Fibroblast of lung (primary cell): ENCODE measurements around the gene GLRB.

Source experiments
- EZH2 ChIP-seq: IDR thresholded peaks from 2 replicates; pipeline ENCODE4 v1.5.1; 2012; ENCODE audit warnings: low read length, control low read depth, mild to moderate bottlenecking; ENCODE audit errors: missing control alignments
- TF ChIP-seq, protein P1 (sequence below), 2 donors: IDR thresholded peaks in 1 of 2; conservative IDR thresholded peaks in 1 of 2; 1 replicate in 1 of 2; 2 replicates in 1 of 2; pipeline ENCODE4 v1.5.1; 2011 to 2012; ENCODE audit warnings: low read length in 2 of 2, control low read depth in 1 of 2, inconsistent platforms in 1 of 2, low read depth in 1 of 2, mild to moderate bottlenecking in 1 of 2

- TF ChIP-seq, protein P1, sequence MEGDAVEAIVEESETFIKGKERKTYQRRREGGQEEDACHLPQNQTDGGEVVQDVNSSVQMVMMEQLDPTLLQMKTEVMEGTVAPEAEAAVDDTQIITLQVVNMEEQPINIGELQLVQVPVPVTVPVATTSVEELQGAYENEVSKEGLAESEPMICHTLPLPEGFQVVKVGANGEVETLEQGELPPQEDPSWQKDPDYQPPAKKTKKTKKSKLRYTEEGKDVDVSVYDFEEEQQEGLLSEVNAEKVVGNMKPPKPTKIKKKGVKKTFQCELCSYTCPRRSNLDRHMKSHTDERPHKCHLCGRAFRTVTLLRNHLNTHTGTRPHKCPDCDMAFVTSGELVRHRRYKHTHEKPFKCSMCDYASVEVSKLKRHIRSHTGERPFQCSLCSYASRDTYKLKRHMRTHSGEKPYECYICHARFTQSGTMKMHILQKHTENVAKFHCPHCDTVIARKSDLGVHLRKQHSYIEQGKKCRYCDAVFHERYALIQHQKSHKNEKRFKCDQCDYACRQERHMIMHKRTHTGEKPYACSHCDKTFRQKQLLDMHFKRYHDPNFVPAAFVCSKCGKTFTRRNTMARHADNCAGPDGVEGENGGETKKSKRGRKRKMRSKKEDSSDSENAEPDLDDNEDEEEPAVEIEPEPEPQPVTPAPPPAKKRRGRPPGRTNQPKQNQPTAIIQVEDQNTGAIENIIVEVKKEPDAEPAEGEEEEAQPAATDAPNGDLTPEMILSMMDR (conservative IDR thresholded peaks at IDR 0.05 in 1 of 2, IDR thresholded peaks at IDR 0.05 in 1 of 2; ENCODE audit: low read depth in 1 of 2, low read length in 2 of 2), result no peak
- no peak for TF ChIP-seq EZH2
Measured at GRCh38 chr4:157095716-157096115, 19.8 kb downstream of the GLRB start.
